ENCODE results near the gene MYBPH.

The MYBPH gene

GRCh38 chr1:203129501-203130231, 46.0 kb downstream of the MYBPH start:
- peak; percentile 15 for DNase-seq (ENCODE audit: low read depth)
- no peaks in the 10 kb centered on the region for H3K36me3 ChIP-seq (ENCODE audit: control insufficient read depth, insufficient read depth, low read length, severe bottlenecking)
- peaks cover 4% of the 10 kb centered on the region for H3K27me3 ChIP-seq (replicated peaks; ENCODE audit: control insufficient read depth, insufficient read depth, low read length)
- no peaks in the 10 kb centered on the region for H3K9me3 ChIP-seq (ENCODE audit: control insufficient read depth, low read length)
- H3K4me3 ChIP-seq (ENCODE audit: low read length) = no peak overlapping the region
- peaks cover 50% of the 10 kb centered on the region for H3K4me1 ChIP-seq (ENCODE audit: control insufficient read depth, insufficient read depth, low read length)
- H3K9ac ChIP-seq (ENCODE audit: low read length) = peak overlapping the region; percentile 15

GRCh38 chr1:203128716-203129500, 46.7 kb downstream of the MYBPH start:
- Histone ChIP-seq H3K4me3 (ENCODE audit: low read length) (peak overlapping the region; percentile 73), H3K36me3 (ENCODE audit: control insufficient read depth, insufficient read depth, low read length, severe bottlenecking) (no peaks in the 10 kb centered on the region), H3K9me3 (ENCODE audit: control insufficient read depth, low read length) (no peaks in the 10 kb centered on the region), H3K4me1 (ENCODE audit: control insufficient read depth, insufficient read depth, low read length) (peaks cover 45% of the 10 kb centered on the region), H3K27me3 (replicated peaks; ENCODE audit: control insufficient read depth, insufficient read depth, low read length) (peaks cover 11% of the 10 kb centered on the region), H3K9ac (ENCODE audit: low read length) (peak overlapping the region; percentile 70)
- no peak for DNase-seq (ENCODE audit: low read depth)

GRCh38 chr1:203128431-203128715, 47.3 kb downstream of the MYBPH start:
- no peak for DNase-seq (ENCODE audit: low read depth)
- no peaks in the 10 kb centered on the region for H3K36me3 ChIP-seq (ENCODE audit: control insufficient read depth, insufficient read depth, low read length, severe bottlenecking)
- H3K9me3 ChIP-seq (ENCODE audit: control insufficient read depth, low read length) = no peaks in the 10 kb centered on the region
- H3K4me3 ChIP-seq (ENCODE audit: low read length) = peak overlapping the region; percentile 73
- H3K4me1 ChIP-seq (ENCODE audit: control insufficient read depth, insufficient read depth, low read length) = peaks cover 40% of the 10 kb centered on the region
- H3K27me3 ChIP-seq (replicated peaks; ENCODE audit: control insufficient read depth, insufficient read depth, low read length) = peaks cover 16% of the 10 kb centered on the region
- peak overlapping the region; percentile 70 for H3K9ac ChIP-seq (ENCODE audit: low read length)

GRCh38 chr1:203127666-203128430, 47.8 kb downstream of the MYBPH start, which contains the start of gene ADORA1:
ADORA1 (plus strand) TSS chr1:203127726; CDS start chr1:203128842, 1,116 bp downstream.
- H3K27me3 ChIP-seq (replicated peaks; ENCODE audit: control insufficient read depth, insufficient read depth, low read length) = peaks cover 21% of the 10 kb centered on the region

GRCh38 chr1:203126866-203127665, 48.6 kb downstream of the MYBPH start:
- no peaks in the 10 kb centered on the region for H3K9me3 ChIP-seq (ENCODE audit: control insufficient read depth, low read length)
- no peak overlapping the region for H3K9ac ChIP-seq (ENCODE audit: low read length)
- H3K4me1 ChIP-seq (ENCODE audit: control insufficient read depth, insufficient read depth, low read length) = peaks cover 35% of the 10 kb centered on the region
- peak overlapping the region; percentile 73 for H3K4me3 ChIP-seq (ENCODE audit: low read length)
- peak; percentile 35 for DNase-seq (ENCODE audit: low read depth)
- no peaks in the 10 kb centered on the region for H3K36me3 ChIP-seq (ENCODE audit: control insufficient read depth, insufficient read depth, low read length, severe bottlenecking)
- H3K27me3 ChIP-seq (replicated peaks; ENCODE audit: control insufficient read depth, insufficient read depth, low read length) = peaks cover 25% of the 10 kb centered on the region

More at GRCh38 chr1:203127666-203128430, 47.8 kb downstream of the MYBPH start, which contains the start of gene ADORA1:
- Histone ChIP-seq H3K4me3 (ENCODE audit: low read length) (peak within 1 kb of the TSS; percentile 73), H3K9ac (ENCODE audit: low read length) (peak within 1 kb of the TSS; percentile 70), H3K9me3 (ENCODE audit: control insufficient read depth, low read length) (no peaks in the 10 kb centered on the region), H3K36me3 (ENCODE audit: control insufficient read depth, insufficient read depth, low read length, severe bottlenecking) (no peaks in the 10 kb centered on the region), H3K4me1 (ENCODE audit: control insufficient read depth, insufficient read depth, low read length) (peaks cover 37% of the 10 kb centered on the region)
- peak; percentile 77 for DNase-seq (ENCODE audit: low read depth)

DNA sequence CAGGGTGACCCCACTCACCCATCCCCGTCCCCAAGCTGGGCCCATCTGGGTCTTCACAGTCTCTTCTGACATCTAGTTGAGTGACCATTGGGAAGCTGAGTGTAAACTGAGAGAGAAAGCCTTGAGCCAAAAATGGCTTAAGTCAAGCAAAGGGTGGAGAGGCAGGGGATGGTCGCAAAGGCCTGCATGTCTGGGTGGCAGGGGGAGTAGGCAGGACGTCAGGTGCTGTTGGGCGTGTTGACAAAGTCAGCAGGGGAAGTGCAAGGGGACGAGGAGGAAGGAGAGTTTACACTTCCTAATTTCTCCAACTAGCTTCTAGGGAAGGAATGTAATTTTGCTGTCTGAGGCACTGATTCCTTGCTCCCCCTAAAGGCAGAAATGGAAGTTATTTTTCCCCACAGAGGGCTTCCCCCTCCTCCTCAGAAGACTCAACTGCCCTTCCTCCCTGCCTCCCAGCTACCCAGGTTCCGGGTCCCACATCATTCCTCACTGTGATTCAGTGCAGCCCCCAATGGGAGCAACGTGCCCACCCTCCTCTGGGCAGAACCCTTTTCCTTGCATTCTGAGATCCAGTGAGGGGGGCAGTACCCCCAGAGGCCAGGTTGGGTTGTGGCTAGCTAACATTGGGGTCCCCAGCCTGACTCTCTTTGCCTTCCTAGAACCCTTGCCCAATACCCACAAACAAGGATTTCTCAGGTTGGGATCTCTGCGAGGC, 49.3 kb downstream of the MYBPH start:
- Histone ChIP-seq H3K27me3 (replicated peaks; ENCODE audit: control insufficient read depth, insufficient read depth, low read length) (peaks cover 31% of the 10 kb centered on the region), H3K4me1 (ENCODE audit: control insufficient read depth, insufficient read depth, low read length) (peaks cover 34% of the 10 kb centered on the region), H3K36me3 (ENCODE audit: control insufficient read depth, insufficient read depth, low read length, severe bottlenecking) (no peaks in the 10 kb centered on the region), H3K4me3 (ENCODE audit: low read length) (no peak overlapping the region), H3K9ac (ENCODE audit: low read length) (no peak overlapping the region), H3K9me3 (ENCODE audit: control insufficient read depth, low read length) (no peaks in the 10 kb centered on the region)
- DNase-seq (ENCODE audit: low read depth) = peak; percentile 63

- no peak for DNase-seq (ENCODE audit: low read depth)
- H3K27me3 ChIP-seq (replicated peaks; ENCODE audit: control insufficient read depth, insufficient read depth, low read length) = peaks cover 38% of the 10 kb centered on the region
Measured at GRCh38 chr1:203124546-203125317, 50.9 kb downstream of the MYBPH start.

GRCh38 chr1:203124011-203124410, 51.6 kb downstream of the MYBPH start:
- no peaks in the 10 kb centered on the region for H3K9me3 ChIP-seq (ENCODE audit: control insufficient read depth, low read length)
- no peak overlapping the region for H3K9ac ChIP-seq (ENCODE audit: low read length)
- no peaks in the 10 kb centered on the region for H3K36me3 ChIP-seq (ENCODE audit: control insufficient read depth, insufficient read depth, low read length, severe bottlenecking)
- H3K4me1 ChIP-seq (ENCODE audit: control insufficient read depth, insufficient read depth, low read length) = peaks cover 14% of the 10 kb centered on the region
- peaks cover 42% of the 10 kb centered on the region for H3K27me3 ChIP-seq (replicated peaks; ENCODE audit: control insufficient read depth, insufficient read depth, low read length)
- no peak overlapping the region for H3K4me3 ChIP-seq (ENCODE audit: low read length)
- no peak for DNase-seq (ENCODE audit: low read depth)

More at GRCh38 chr1:203124546-203125317, 50.9 kb downstream of the MYBPH start:
- no peak overlapping the region for H3K9ac ChIP-seq (ENCODE audit: low read length)
- H3K4me1 ChIP-seq (ENCODE audit: control insufficient read depth, insufficient read depth, low read length) = peaks cover 21% of the 10 kb centered on the region
- H3K36me3 ChIP-seq (ENCODE audit: control insufficient read depth, insufficient read depth, low read length, severe bottlenecking) = no peaks in the 10 kb centered on the region
- H3K9me3 ChIP-seq (ENCODE audit: control insufficient read depth, low read length) = no peaks in the 10 kb centered on the region
- H3K4me3 ChIP-seq (ENCODE audit: low read length) = no peak overlapping the region

GRCh38 chr1:203122159-203122558, 53.5 kb downstream of the MYBPH start:
- Histone ChIP-seq H3K4me1 (ENCODE audit: control insufficient read depth, insufficient read depth, low read length) (peaks cover 3% of the 10 kb centered on the region), H3K27me3 (replicated peaks; ENCODE audit: control insufficient read depth, insufficient read depth, low read length) (peaks cover 52% of the 10 kb centered on the region), H3K9ac (ENCODE audit: low read length) (no peak overlapping the region), H3K36me3 (ENCODE audit: control insufficient read depth, insufficient read depth, low read length, severe bottlenecking) (no peaks in the 10 kb centered on the region), H3K4me3 (ENCODE audit: low read length) (no peak overlapping the region), H3K9me3 (ENCODE audit: control insufficient read depth, low read length) (no peaks in the 10 kb centered on the region)
- DNase-seq (ENCODE audit: low read depth) = no peak
